HL-60 (cell line): ENCODE results near the gene YKT6.

ENCODE experiments used
- CTCF ChIP-seq: IDR thresholded peaks from one replicate; pipeline ENCODE4 v1.5.1; 2011; ENCODE audit warnings: low read length, control low read depth, inconsistent platforms; ENCODE audit not compliant: insufficient read depth
- POLR2AphosphoS5 ChIP-seq: IDR thresholded peaks from 2 replicates; pipeline ENCODE4 v1.6.1; 2012; ENCODE audit warnings: low read depth

- TF ChIP-seq CTCF (no peak), POLR2AphosphoS5 (no peak)
Measured at GRCh38 chr7:44240376-44240775, 39.6 kb downstream of the YKT6 start.
